SK-N-SH (cell line): Measurements from ENCODE around the gene MAPKAP1. TPM values are rescaled to one million over a fixed set of nuclear protein-coding genes. Genes with fewer than 3 reads are reported as not detected.

ENCODE experiments used
- CTCF ChIA-PET: fragments of 300-600, 350-600 bp; formaldehyde crosslinking; extraction: SDS; loops from one replicate; lab custom pipeline; 2021; lab: Yijun Ruan, JAX
- POLR2A ChIA-PET: fragments of 350-600 bp; sonication (Branson Sonifier 250); formaldehyde crosslinking; extraction: SDS; loops from one replicate; lab custom pipeline; 2020; ENCODE audit warnings: antibody characterized with exemption, inconsistent platforms; lab: Yijun Ruan, JAX
- DNase-seq: peaks from one replicate; pipeline ENCODE4 v3.0.0; 2012
- H2AFZ ChIP-seq: fragments of 200-600 bp; sonication (generic); 2 replicates; pipeline ENCODE4 v1.8.1; 2016; ENCODE audit warnings: antibody characterized with exemption, mild to moderate bottlenecking, low read depth
- H3F3A ChIP-seq: fragments of 200-600 bp; sonication (generic); replicated peaks from 2 replicates; pipeline ENCODE3; 2016; ENCODE audit warnings: antibody characterized with exemption, mild to moderate bottlenecking; ENCODE audit not compliant: insufficient read depth
- H3K27ac ChIP-seq, 2 experiments: fragments of 200-500 bp in 1 of 2; fragments of 200-600 bp in 1 of 2; sonication (Bioruptor generic) in 1 of 2; sonication (generic), shearing (Covaris generic) in 1 of 2; 2 replicates each; pipeline versions ENCODE4 v1.5.1 to v1.6.1; 2014 to 2016; ENCODE audit warnings: low read depth in 2 of 2, inconsistent platforms in 1 of 2, low read length in 1 of 2, mild to moderate bottlenecking in 1 of 2, mixed read lengths in 1 of 2
- H3K27me3 ChIP-seq: fragments of 200-600 bp; sonication (generic), shearing (Covaris generic); 2 replicates; pipeline ENCODE4 v1.6.1; 2016; ENCODE audit warnings: mixed run types; ENCODE audit not compliant: insufficient read depth
- H3K36me3 ChIP-seq, 2 experiments: fragments of 200-500 bp in 1 of 2; fragments of 200-600 bp in 1 of 2; sonication (Bioruptor generic) in 1 of 2; sonication (generic) in 1 of 2; replicated peaks in 1 of 2; 2 replicates each; pipeline versions ENCODE3 to v1.5.1; 2014 to 2016; ENCODE audit warnings: low read length in 1 of 2, mild to moderate bottlenecking in 1 of 2; ENCODE audit not compliant: insufficient read depth in 2 of 2, control insufficient read depth in 1 of 2
- H3K4me1 ChIP-seq, 2 experiments: fragments of 200-500 bp in 1 of 2; fragments of 200-600 bp in 1 of 2; sonication (Bioruptor generic) in 1 of 2; sonication (generic), shearing (Covaris generic) in 1 of 2; 2 replicates each; pipeline versions ENCODE4 v1.5.1 to v1.6.1; 2014 to 2016; ENCODE audit warnings: low read depth in 1 of 2, low read length in 1 of 2, mixed run types in 1 of 2; ENCODE audit not compliant: insufficient read depth in 2 of 2, control insufficient read depth in 1 of 2
- H3K4me2 ChIP-seq: fragments of 200-600 bp; sonication (generic), shearing (Covaris generic); 2 replicates; pipeline ENCODE4 v1.6.1; 2017; ENCODE audit warnings: mixed run types
- H3K4me3 ChIP-seq, 2 experiments: fragments of 200-500 bp in 1 of 2; fragments of 200-600 bp in 1 of 2; sonication (Bioruptor generic) in 1 of 2; sonication (generic), shearing (Covaris generic) in 1 of 2; 2 replicates each; pipeline versions ENCODE4 v1.5.1 to v1.8.1; 2014 to 2016; ENCODE audit warnings: low read depth in 2 of 2, inconsistent platforms in 1 of 2, low read length in 1 of 2, mild to moderate bottlenecking in 1 of 2, mixed read lengths in 1 of 2, moderate library complexity in 1 of 2
- H3K79me2 ChIP-seq: fragments of 200-600 bp; sonication (generic); 2 replicates; pipeline ENCODE4 v1.8.1; 2017; ENCODE audit warnings: mild to moderate bottlenecking; ENCODE audit not compliant: insufficient read depth
- H3K9ac ChIP-seq: fragments of 200-600 bp; sonication (generic); 2 replicates; pipeline ENCODE4 v1.6.1; 2017; ENCODE audit warnings: mixed run types
- H3K9me2 ChIP-seq: fragments of 200-600 bp; sonication (generic); 2 replicates; pipeline ENCODE4 v1.6.1; 2017; ENCODE audit warnings: mixed run types
- H3K9me3 ChIP-seq: fragments of 200-600 bp; sonication (generic); 2 replicates; pipeline ENCODE4 v1.6.1; 2017; ENCODE audit warnings: mixed run types, mild to moderate bottlenecking, moderate library complexity
- H4K20me1 ChIP-seq: fragments of 200-600 bp; sonication (generic); 2 replicates; pipeline ENCODE4 v1.6.1; 2017; ENCODE audit warnings: mild to moderate bottlenecking, mixed run types; ENCODE audit not compliant: insufficient read depth
- CHD2 ChIP-seq: fragments of 150-350 bp; IDR thresholded peaks from 2 replicates; pipeline ENCODE4 v1.6.1; 2018; ENCODE audit warnings: low read length; ENCODE audit not compliant: partially characterized antibody
- CTCF ChIP-seq: fragments of 200-600 bp; sonication (generic); IDR thresholded peaks from 2 replicates; pipeline ENCODE4 v1.6.1; 2017; ENCODE audit warnings: antibody characterized with exemption, mild to moderate bottlenecking, moderate library complexity
- ELF1 ChIP-seq: IDR thresholded peaks from 2 replicates; pipeline ENCODE4 v1.4.0; 2012
- EP300 ChIP-seq, 2 experiments: IDR thresholded peaks; 2 replicates each; pipeline versions ENCODE4 v1.4.0 to v1.6.1; 2012; ENCODE audit warnings: borderline replicate concordance in 1 of 2, low read depth in 1 of 2, low read length in 1 of 2
- FOSL2 ChIP-seq: IDR thresholded peaks from 2 replicates; pipeline ENCODE4 v1.4.0; 2012; ENCODE audit warnings: low read depth, mild to moderate bottlenecking, moderate library complexity, borderline replicate concordance
- JUND ChIP-seq: IDR thresholded peaks from 2 replicates; pipeline ENCODE4 v1.4.0; 2012
- MEF2A ChIP-seq: IDR thresholded peaks from 2 replicates; pipeline ENCODE4 v1.4.0; 2012; ENCODE audit warnings: low read depth, borderline replicate concordance
- MXI1 ChIP-seq: IDR thresholded peaks from 2 replicates; pipeline ENCODE4 v1.6.1; 2012; ENCODE audit warnings: mild to moderate bottlenecking, low read depth, low read length, improper control_type of control experiment
- NFIC ChIP-seq: IDR thresholded peaks from 2 replicates; pipeline ENCODE4 v1.4.0; 2012; ENCODE audit warnings: borderline replicate concordance
- RAD21 ChIP-seq: IDR thresholded peaks from 2 replicates; pipeline ENCODE4 v1.6.1; 2012; ENCODE audit warnings: mild to moderate bottlenecking, low read length
- RXRA ChIP-seq: IDR thresholded peaks from 2 replicates; pipeline ENCODE4 v1.4.0; 2012; ENCODE audit warnings: low read depth, mild to moderate bottlenecking, borderline replicate concordance
- TCF12 ChIP-seq: IDR thresholded peaks from 2 replicates; pipeline ENCODE4 v1.4.0; 2012
- TEAD4 ChIP-seq: IDR thresholded peaks from 2 replicates; pipeline ENCODE4 v1.4.0; 2012; ENCODE audit warnings: mild to moderate bottlenecking, borderline replicate concordance; ENCODE audit not compliant: insufficient read depth
- USF1 ChIP-seq: IDR thresholded peaks from 2 replicates; pipeline ENCODE4 v1.4.0; 2012; ENCODE audit warnings: low read depth, borderline replicate concordance
- WGBS: methylation state at CpG from one replicate; pipeline ENCODE4 v1.1.6; 2017; ENCODE audit warnings: low lambda C conversion rate; 5-methylcytosine and 5-hydroxymethylcytosine counted together
- polyA plus RNA-seq, 3 experiments: library from polyadenylated mRNA; depleted of rRNA; stranded (reverse); fragments of >200 nt; gene quantifications; 2 replicates each; pipeline ENCODE4 v1.2.3, GENCODE V29; 2012
- TF ChIP-seq, protein P1 (sequence below): fragments of 150-350 bp; IDR thresholded peaks from 2 replicates; pipeline ENCODE4 v1.6.1; 2016; ENCODE audit warnings: mild to moderate bottlenecking, low read depth, low read length
- TF ChIP-seq, protein P2 (sequence below): IDR thresholded peaks from 2 replicates; pipeline ENCODE4; 2012

The MAPKAP1 gene
- polyA plus RNA-seq, 1 of the 3 experiments (the other 2 are of a cell fraction), result 117 TPM

- TF ChIP-seq, protein P1, sequence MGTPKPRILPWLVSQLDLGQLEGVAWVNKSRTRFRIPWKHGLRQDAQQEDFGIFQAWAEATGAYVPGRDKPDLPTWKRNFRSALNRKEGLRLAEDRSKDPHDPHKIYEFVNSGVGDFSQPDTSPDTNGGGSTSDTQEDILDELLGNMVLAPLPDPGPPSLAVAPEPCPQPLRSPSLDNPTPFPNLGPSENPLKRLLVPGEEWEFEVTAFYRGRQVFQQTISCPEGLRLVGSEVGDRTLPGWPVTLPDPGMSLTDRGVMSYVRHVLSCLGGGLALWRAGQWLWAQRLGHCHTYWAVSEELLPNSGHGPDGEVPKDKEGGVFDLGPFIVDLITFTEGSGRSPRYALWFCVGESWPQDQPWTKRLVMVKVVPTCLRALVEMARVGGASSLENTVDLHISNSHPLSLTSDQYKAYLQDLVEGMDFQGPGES, result no peak
- TF ChIP-seq EP300 (IDR thresholded peaks at IDR 0.05; ENCODE audit: borderline replicate concordance in 1 of 2, low read depth in 1 of 2, low read length in 1 of 2) (no peak), TEAD4 (no peak), USF1 (no peak), RXRA (no peak), NFIC (no peak), RAD21 (no peak), MEF2A (no peak)
Observed at GRCh38 chr9:125551781-125552180, 155.2 kb downstream of the MAPKAP1 start (continued).

- Histone ChIP-seq H3K36me3 (peaks cover 4 to 15% of the 10 kb centered on the region in 2 experiments), H3K9ac (peak overlapping the region; percentile 2; the same call in 1 of the 2 replicates), H3K79me2 (peaks cover 13% of the 10 kb centered on the region; the same call in 1 of the 2 replicates)
- TF ChIP-seq JUND (peak; percentile 10), CHD2 (no peak), MXI1 (no peak), EP300 (IDR thresholded peaks at IDR 0.05; ENCODE audit: borderline replicate concordance in 1 of 2, low read depth in 1 of 2, low read length in 1 of 2) (peak in 1 of 2 experiments; percentile 37; a peak in 2 of 4 replicates), MEF2A (peak; percentile 59; the same call in 1 of the 2 replicates), TEAD4 (0 out of 2 replicates have a peak, but pooled peaks have one; percentile 28), CTCF (peak; percentile 18; the same call in 1 of the 2 replicates), NFIC (peak; percentile 70; the same call in 1 of the 2 replicates), TCF12 (peak; percentile 45), FOSL2 (0 out of 2 replicates have a peak, but pooled peaks have one; percentile 3), ELF1 (no peak)
- TF ChIP-seq, protein P2, sequence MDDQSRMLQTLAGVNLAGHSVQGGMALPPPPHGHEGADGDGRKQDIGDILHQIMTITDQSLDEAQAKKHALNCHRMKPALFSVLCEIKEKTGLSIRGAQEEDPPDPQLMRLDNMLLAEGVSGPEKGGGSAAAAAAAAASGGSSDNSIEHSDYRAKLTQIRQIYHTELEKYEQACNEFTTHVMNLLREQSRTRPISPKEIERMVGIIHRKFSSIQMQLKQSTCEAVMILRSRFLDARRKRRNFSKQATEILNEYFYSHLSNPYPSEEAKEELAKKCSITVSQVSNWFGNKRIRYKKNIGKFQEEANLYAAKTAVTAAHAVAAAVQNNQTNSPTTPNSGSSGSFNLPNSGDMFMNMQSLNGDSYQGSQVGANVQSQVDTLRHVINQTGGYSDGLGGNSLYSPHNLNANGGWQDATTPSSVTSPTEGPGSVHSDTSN, result peak; percentile 36
- TF ChIP-seq, all 33 proteins: peak for 9
- no peaks in the 10 kb centered on the region; the same call in 1 of the 2 replicates for H4K20me1 ChIP-seq
- H3K9me2 ChIP-seq, result no peaks in the 10 kb centered on the region
- CTCF ChIA-PET, result interaction anchor here (0.6 to 3.5 kb wide), 8 partner anchors 9 to 951 kb away, joined by 3 to 16 read pairs (median 3); no protein-coding TSS in a partner anchor
- no peak overlapping the region for H3K4me3 ChIP-seq
- H3K27me3 ChIP-seq, result no peaks in the 10 kb centered on the region
- POLR2A ChIA-PET, result no interaction called here
- peaks cover 27 to 39% of the 10 kb centered on the region in 2 experiments for H3K4me1 ChIP-seq
- DNase-seq, result no peak
- no peak overlapping the region for H2AFZ ChIP-seq
- WGBS, result 27% methylated on average over 9 of the region's 9 CpGs
- peaks cover 29% of the 10 kb centered on the region for H3F3A ChIP-seq
- no peaks in the 10 kb centered on the region for H3K9me3 ChIP-seq
- H3K27ac ChIP-seq, result peak overlapping the region; percentile 56 to 85
- H3K4me2 ChIP-seq, result peak overlapping the region; percentile 45; the same call in 1 of the 2 replicates
Observed at GRCh38 chr9:125549891-125550885, 156.8 kb downstream of the MAPKAP1 start.
